Neuron (in vitro differentiated cells): ENCODE results near the gene CYP2J2.
"Not testable (repeated sequence)": the region's sequence is repeated elsewhere in the genome, so short reads cannot be mapped to it uniquely, and the experiment has no call there.

Experiments used
- H2AFZ ChIP-seq: one replicate; pipeline ENCODE4 v1.6.1; 2013; ENCODE audit warnings: low read depth, mild to moderate bottlenecking, inconsistent platforms, low read length, moderate library complexity
- H3K27me3 ChIP-seq: one replicate; pipeline ENCODE4 v1.6.1; 2013; ENCODE audit warnings: low read length; ENCODE audit not compliant: insufficient read depth
- H3K36me3 ChIP-seq: one replicate; pipeline ENCODE4 v1.6.1; 2013; ENCODE audit warnings: low read length; ENCODE audit not compliant: insufficient read depth
- H3K4me1 ChIP-seq: one replicate; pipeline ENCODE4 v1.6.1; 2013; ENCODE audit warnings: low read length; ENCODE audit not compliant: insufficient read depth
- H3K4me3 ChIP-seq: 2 replicates; pipeline ENCODE4 v1.5.1; 2013; ENCODE audit warnings: mild to moderate bottlenecking, low read length, moderate library complexity
- H3K9me3 ChIP-seq: one replicate; pipeline ENCODE4 v1.6.1; 2013; ENCODE audit warnings: low read length

CYP2J2 gene

GRCh38 chr1:59926381-59927123, at the start of gene CYP2J2:
CYP2J2 (minus strand) TSS chr1:59926773; CDS start chr1:59926746, 27 bp downstream.
- Histone ChIP-seq H3K27me3 (peaks cover 32% of the 10 kb centered on the region), H3K4me1 (no peaks in the 10 kb centered on the region), H3K36me3 (no peaks in the 10 kb centered on the region), H2AFZ (no peak within 1 kb of the TSS), H3K9me3 (no peaks in the 10 kb centered on the region), H3K4me3 (no peak within 1 kb of the TSS)

- Histone ChIP-seq H3K27me3 (no peaks in the 10 kb centered on the region), H2AFZ (no peak overlapping the region), H3K4me3 (no peak overlapping the region), H3K4me1 (peaks cover 2% of the 10 kb centered on the region), H3K36me3 (no peaks in the 10 kb centered on the region), H3K9me3 (no peaks in the 10 kb centered on the region)
Measured at GRCh38 chr1:59973719-59974118, 47.1 kb upstream of the CYP2J2 start.

- Histone ChIP-seq H3K4me1 (peaks cover 2% of the 10 kb centered on the region), H3K4me3 (no peak overlapping the region), H3K36me3 (no peaks in the 10 kb centered on the region), H3K9me3 (no peaks in the 10 kb centered on the region), H3K27me3 (no peaks in the 10 kb centered on the region), H2AFZ (no peak overlapping the region)
Measured at GRCh38 chr1:59972216-59972927, 45.8 kb upstream of the CYP2J2 start.

- Histone ChIP-seq H3K4me3 (peak overlapping the region; percentile 21), H3K36me3 (no peaks in the 10 kb centered on the region)
Measured at GRCh38 chr1:59971464-59971911, 44.9 kb upstream of the CYP2J2 start.

GRCh38 chr1:59969542-59970175, 43.1 kb upstream of the CYP2J2 start:
- H3K4me1 ChIP-seq, H3K36me3 ChIP-seq: not testable (repeated sequence)

More at GRCh38 chr1:59971464-59971911, 44.9 kb upstream of the CYP2J2 start:
- Histone ChIP-seq H2AFZ (no peak overlapping the region), H3K27me3 (no peaks in the 10 kb centered on the region), H3K4me1 (peaks cover 2% of the 10 kb centered on the region), H3K9me3 (no peaks in the 10 kb centered on the region)

GRCh38 chr1:59968746-59969145, 42.2 kb upstream of the CYP2J2 start:
- H3K9me3 ChIP-seq, H3K4me3 ChIP-seq, H3K4me1 ChIP-seq: not testable (repeated sequence)

More at GRCh38 chr1:59969542-59970175, 43.1 kb upstream of the CYP2J2 start:
- not testable (repeated sequence) for H3K9me3 ChIP-seq, H3K4me3 ChIP-seq, H2AFZ ChIP-seq, H3K27me3 ChIP-seq

GRCh38 chr1:59967780-59968179, 41.2 kb upstream of the CYP2J2 start:
- H3K9me3 ChIP-seq: no peaks in the 10 kb centered on the region
- no peaks in the 10 kb centered on the region for H3K36me3 ChIP-seq
- H3K4me1 ChIP-seq: peaks cover 2% of the 10 kb centered on the region
- H3K27me3 ChIP-seq: no peaks in the 10 kb centered on the region
- no peak overlapping the region for H3K4me3 ChIP-seq
- H2AFZ ChIP-seq: no peak overlapping the region

More at GRCh38 chr1:59968746-59969145, 42.2 kb upstream of the CYP2J2 start:
- not testable (repeated sequence) for H2AFZ ChIP-seq, H3K27me3 ChIP-seq, H3K36me3 ChIP-seq

GRCh38 chr1:59967141-59967697, 40.6 kb upstream of the CYP2J2 start:
- H2AFZ ChIP-seq: no peak overlapping the region
- H3K36me3 ChIP-seq: no peaks in the 10 kb centered on the region
- no peak overlapping the region for H3K4me3 ChIP-seq
- H3K27me3 ChIP-seq: no peaks in the 10 kb centered on the region
- H3K4me1 ChIP-seq: peaks cover 2% of the 10 kb centered on the region
- no peaks in the 10 kb centered on the region for H3K9me3 ChIP-seq

- H3K4me1 ChIP-seq: no peaks in the 10 kb centered on the region
- H3K27me3 ChIP-seq: no peaks in the 10 kb centered on the region
- H3K9me3 ChIP-seq: no peaks in the 10 kb centered on the region
Measured at GRCh38 chr1:59952065-59952464, 25.5 kb upstream of the CYP2J2 start.

GRCh38 chr1:59949648-59950047, 23.1 kb upstream of the CYP2J2 start:
- no peak overlapping the region for H2AFZ ChIP-seq
- H3K36me3 ChIP-seq: no peaks in the 10 kb centered on the region
- no peaks in the 10 kb centered on the region for H3K9me3 ChIP-seq
- no peaks in the 10 kb centered on the region for H3K4me1 ChIP-seq
- no peak overlapping the region for H3K4me3 ChIP-seq
- H3K27me3 ChIP-seq: peaks cover 4% of the 10 kb centered on the region

More at GRCh38 chr1:59952065-59952464, 25.5 kb upstream of the CYP2J2 start:
- Histone ChIP-seq H3K4me3 (no peak overlapping the region), H2AFZ (no peak overlapping the region), H3K36me3 (no peaks in the 10 kb centered on the region)

GRCh38 chr1:59948990-59949389, 22.4 kb upstream of the CYP2J2 start:
- no peaks in the 10 kb centered on the region for H3K36me3 ChIP-seq
- peaks cover 4% of the 10 kb centered on the region for H3K27me3 ChIP-seq
- no peak overlapping the region for H2AFZ ChIP-seq
- H3K4me3 ChIP-seq: no peak overlapping the region
- no peaks in the 10 kb centered on the region for H3K4me1 ChIP-seq
- no peaks in the 10 kb centered on the region for H3K9me3 ChIP-seq

GRCh38 chr1:59947047-59947938, 20.7 kb upstream of the CYP2J2 start:
- no peak overlapping the region for H3K4me3 ChIP-seq
- H3K36me3 ChIP-seq: no peaks in the 10 kb centered on the region
- no peaks in the 10 kb centered on the region for H3K9me3 ChIP-seq
- H3K27me3 ChIP-seq: peaks cover 4% of the 10 kb centered on the region
- H3K4me1 ChIP-seq: no peaks in the 10 kb centered on the region
- H2AFZ ChIP-seq: no peak overlapping the region
